ENCODE data around the gene TOP3B.

TOP3B gene

DNA sequence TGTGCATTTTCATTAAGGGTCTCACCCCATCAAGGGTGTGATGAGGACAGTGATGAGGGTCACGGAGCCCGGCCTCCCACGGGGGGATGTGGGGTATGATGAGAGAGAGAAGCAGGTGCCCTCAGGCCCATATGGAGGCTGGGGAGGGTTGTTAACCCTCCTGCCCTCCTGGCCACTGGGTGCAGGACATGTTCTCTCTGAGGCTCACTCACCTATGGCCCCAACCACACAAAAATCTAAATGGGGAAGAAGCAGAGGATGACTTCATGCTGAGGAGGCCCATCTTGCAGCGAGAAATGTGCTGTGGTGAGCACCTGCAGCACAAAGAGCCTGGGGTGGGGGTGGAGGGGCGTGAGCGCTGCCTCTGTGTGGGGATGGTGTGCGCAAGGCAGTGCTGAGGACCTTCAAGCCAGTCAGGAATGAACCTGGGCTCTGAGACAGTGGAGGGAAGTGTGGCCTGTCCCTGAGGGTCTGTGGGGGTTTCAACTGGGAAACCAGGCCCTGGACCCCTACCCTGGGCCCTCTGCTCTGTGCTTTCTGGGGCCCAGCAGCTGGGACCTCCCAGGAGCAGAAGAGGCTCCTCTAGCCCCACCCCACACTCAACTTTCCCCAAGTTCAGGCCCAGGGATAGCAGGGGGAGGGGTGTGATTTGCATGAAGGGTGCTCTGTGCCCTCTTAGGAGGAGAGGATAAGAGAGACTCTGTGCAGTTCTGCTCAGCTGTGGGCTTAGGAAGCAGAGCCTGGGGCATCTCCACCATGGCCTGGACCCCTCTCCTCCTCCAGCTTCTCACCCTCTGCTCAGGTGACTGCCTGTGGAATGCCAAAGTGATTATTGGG lies 43.0 kb upstream of the TOP3B start:
- no peak overlapping the region for H3K4me3 ChIP-seq (ENCODE audit: low read depth, low read length)
- DNase-seq (ENCODE audit: low read depth), result no peak
- in situ Hi-C loops (cut with HindIII; ENCODE audit: low sequenced_read_pairs), result loop anchor here (25.0 kb wide), 1 partner anchor 88 kb away; no protein-coding TSS in a partner anchor
- TF ChIP-seq, protein P1, sequence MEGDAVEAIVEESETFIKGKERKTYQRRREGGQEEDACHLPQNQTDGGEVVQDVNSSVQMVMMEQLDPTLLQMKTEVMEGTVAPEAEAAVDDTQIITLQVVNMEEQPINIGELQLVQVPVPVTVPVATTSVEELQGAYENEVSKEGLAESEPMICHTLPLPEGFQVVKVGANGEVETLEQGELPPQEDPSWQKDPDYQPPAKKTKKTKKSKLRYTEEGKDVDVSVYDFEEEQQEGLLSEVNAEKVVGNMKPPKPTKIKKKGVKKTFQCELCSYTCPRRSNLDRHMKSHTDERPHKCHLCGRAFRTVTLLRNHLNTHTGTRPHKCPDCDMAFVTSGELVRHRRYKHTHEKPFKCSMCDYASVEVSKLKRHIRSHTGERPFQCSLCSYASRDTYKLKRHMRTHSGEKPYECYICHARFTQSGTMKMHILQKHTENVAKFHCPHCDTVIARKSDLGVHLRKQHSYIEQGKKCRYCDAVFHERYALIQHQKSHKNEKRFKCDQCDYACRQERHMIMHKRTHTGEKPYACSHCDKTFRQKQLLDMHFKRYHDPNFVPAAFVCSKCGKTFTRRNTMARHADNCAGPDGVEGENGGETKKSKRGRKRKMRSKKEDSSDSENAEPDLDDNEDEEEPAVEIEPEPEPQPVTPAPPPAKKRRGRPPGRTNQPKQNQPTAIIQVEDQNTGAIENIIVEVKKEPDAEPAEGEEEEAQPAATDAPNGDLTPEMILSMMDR (IDR thresholded peaks at IDR 0.05; ENCODE audit: low read depth, low read length, missing control alignments), result no peak

DNA sequence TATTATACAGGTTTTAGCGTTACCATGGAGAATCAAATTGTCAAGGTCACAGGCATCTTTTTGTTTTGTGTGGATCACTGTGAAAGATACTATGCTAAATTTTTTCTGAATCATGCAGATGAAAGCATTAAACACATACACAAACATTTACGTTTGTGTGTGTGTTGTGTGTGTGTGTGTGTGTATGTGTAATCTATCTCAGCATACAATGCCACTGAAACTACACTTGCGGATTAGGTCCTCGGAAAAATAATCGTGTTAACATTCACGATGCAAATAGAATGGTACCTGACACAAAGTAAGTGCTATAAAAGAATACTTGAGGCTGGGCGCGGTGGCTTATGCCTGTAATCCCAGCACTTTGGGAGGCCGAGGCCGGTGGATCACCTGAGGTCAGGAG lies 41.9 kb upstream of the TOP3B start:
- DNase-seq (ENCODE audit: low read depth), result no peak
- TF ChIP-seq, protein P1 (IDR thresholded peaks at IDR 0.05; ENCODE audit: low read depth, low read length, missing control alignments), result no peak
- H3K4me3 ChIP-seq (ENCODE audit: low read depth, low read length), result no peak overlapping the region
- in situ Hi-C loops (cut with HindIII; ENCODE audit: low sequenced_read_pairs), result no loop called here

DNA sequence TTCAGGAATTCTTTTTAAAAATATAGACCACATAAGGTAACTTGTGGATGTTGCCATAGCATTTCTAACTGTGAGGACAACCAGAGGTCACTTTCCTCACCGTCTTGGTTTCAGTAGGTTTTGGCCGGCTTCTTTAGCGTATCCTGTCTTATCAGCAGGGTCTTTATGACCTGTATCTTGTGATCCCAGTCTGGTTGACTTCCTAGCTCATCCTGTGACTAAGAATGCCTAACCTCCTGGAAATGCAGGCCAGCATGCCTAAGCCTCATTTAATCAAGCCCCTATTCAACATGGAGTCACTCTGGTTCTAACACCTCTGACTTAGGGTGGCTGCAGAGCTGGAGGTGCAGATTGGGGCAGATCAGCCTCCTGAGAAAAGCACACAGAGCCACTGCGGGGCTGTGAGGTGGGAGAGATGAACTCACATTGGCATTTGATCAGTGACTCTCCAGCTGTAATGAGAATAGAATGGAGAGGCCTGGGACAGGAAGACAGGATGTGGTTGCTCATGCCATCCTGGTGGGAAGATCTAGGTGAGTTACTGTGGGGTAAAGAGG lies 41.1 kb upstream of the TOP3B start:
- TF ChIP-seq, protein P1 (IDR thresholded peaks at IDR 0.05; ENCODE audit: low read depth, low read length, missing control alignments), result no peak
- no peak for DNase-seq (ENCODE audit: low read depth)
- no peak overlapping the region for H3K4me3 ChIP-seq (ENCODE audit: low read depth, low read length)
- in situ Hi-C loops (cut with HindIII; ENCODE audit: low sequenced_read_pairs), result no loop called here

DNA sequence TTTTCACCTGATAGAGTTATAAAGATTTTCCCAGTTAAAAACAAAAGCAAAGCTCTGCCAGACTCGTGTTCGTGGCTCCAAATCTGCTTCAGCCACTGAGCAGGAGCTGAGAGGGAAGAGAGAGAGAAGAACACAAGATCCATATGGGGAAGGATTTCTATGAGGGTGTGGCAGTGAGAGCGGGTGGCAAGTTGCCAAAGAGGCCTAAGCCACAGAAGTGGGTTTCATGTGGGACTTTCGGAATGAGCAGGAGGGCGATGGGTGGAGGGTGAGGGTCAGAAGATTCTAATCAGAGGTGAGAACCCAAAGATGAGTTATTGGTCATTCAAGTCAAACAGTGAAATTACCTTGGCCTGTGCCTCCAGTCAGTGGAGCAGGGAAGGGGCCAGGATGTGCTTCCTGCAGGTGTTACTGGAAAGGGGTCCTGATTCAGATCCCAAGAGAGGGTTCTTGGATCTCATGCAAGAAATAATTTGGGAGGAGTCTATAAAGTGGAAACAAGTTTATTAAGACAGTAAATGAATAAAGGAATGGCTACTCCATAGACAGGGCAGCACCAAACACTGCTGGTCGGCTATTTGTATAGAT lies 40.5 kb upstream of the TOP3B start:
- in situ Hi-C loops (cut with HindIII; ENCODE audit: low sequenced_read_pairs), result no loop called here
- TF ChIP-seq, protein P1 (IDR thresholded peaks at IDR 0.05; ENCODE audit: low read depth, low read length, missing control alignments), result no peak
- H3K4me3 ChIP-seq (ENCODE audit: low read depth, low read length), result no peak overlapping the region
- DNase-seq (ENCODE audit: low read depth), result no peak

DNA sequence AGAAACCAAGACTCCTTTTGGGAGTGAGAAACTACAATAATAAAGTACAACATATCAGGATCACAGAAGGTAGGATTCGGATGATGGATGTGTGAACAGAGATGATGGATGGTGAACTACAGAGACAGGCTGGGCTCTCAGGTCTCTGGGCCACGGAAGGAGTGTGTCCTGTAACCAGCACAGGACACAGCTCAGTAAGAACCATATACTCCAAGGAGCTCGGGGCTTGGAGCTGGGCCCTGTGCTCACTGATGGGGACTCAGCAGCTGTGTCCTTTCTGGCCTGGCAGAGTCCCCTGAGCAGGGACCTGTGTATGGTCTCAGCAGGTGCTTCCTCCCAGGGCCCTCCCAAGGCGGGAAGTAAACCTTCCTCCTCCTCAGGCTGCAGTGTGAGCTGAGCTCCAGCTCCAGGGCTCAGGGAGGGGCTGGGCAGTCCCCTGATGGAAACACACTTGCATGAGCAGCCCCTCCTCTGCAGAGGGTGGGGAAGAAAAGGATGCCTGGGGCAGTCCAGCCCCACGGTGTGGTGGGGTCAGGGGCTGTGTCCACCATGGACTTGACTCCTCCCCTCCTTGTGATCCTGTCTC lies 39.8 kb upstream of the TOP3B start:
- no peak overlapping the region for H3K4me3 ChIP-seq (ENCODE audit: low read depth, low read length)
- TF ChIP-seq, protein P1 (IDR thresholded peaks at IDR 0.05; ENCODE audit: low read depth, low read length, missing control alignments), result no peak
- in situ Hi-C loops (cut with HindIII; ENCODE audit: low sequenced_read_pairs), result no loop called here
- no peak for DNase-seq (ENCODE audit: low read depth)

DNA sequence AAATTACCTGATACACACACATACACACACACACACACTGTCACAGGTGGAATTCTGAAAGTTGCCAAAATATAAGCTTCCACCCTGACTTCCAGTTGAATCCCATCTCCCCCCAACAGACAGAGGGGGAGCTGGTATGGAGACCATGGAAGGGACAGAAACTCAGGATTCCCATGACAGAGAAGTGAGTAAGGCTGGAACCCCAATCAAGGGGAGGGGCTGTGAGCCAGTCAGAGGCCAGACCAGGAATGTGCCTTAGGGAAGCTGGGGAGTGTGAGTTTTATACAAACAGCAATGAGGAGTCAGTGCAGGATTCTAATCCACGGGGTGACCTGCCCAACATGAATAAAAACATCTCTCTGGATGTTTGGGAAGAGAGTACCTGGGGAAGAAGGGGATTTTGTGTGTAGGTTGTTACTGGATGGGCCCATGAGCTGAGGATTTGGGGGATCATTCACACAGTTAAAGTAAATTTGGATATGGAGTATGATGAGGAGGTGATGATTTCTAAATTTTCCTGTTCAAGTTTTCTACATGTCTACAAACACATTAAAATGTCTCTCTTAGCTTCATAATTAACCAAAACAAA lies 38.7 kb upstream of the TOP3B start:
- H3K4me3 ChIP-seq (ENCODE audit: low read depth, low read length), result no peak overlapping the region
- DNase-seq (ENCODE audit: low read depth), result no peak
- in situ Hi-C loops (cut with HindIII; ENCODE audit: low sequenced_read_pairs), result no loop called here
- TF ChIP-seq, protein P1 (IDR thresholded peaks at IDR 0.05; ENCODE audit: low read depth, low read length, missing control alignments), result no peak

Measured in astrocyte of the cerebellum (primary cell).